Ovary (tissue), 9 donors: ENCODE measurements around the gene SERPINH1. TPM values are rescaled to one million over a fixed set of nuclear protein-coding genes. Genes with fewer than 3 reads are reported as not detected.

ENCODE experiments used
- DNase-seq, 5 donors: peaks; one replicate each; pipeline ENCODE4 v3.0.0-alpha.2; 2019 to 2020
- H3K27ac ChIP-seq, 2 donors: fragments of 200-600 bp; one replicate each; pipeline versions ENCODE4 v1.5.1 to v1.8.0; 2019 to 2022
- H3K27me3 ChIP-seq: fragments of 200-600 bp; one replicate; pipeline ENCODE4 v1.8.0; 2022
- H3K36me3 ChIP-seq: fragments of 200-600 bp; sonication (generic); one replicate; pipeline ENCODE4 v1.5.1; 2019
- H3K4me1 ChIP-seq: one replicate; pipeline ENCODE4 v1.8.1; 2013; ENCODE audit warnings: mild to moderate bottlenecking, moderate library complexity; ENCODE audit not compliant: insufficient read depth
- H3K4me3 ChIP-seq: fragments of 200-600 bp; sonication (generic); one replicate; pipeline ENCODE4 v1.5.1; 2017
- H3K9me3 ChIP-seq, 2 donors: fragments of 200-600 bp in 1 of 2; sonication (generic) in 1 of 2; one replicate each; pipeline versions ENCODE4 v1.5.1 to v1.8.1; 2013 to 2019; ENCODE audit warnings: mild to moderate bottlenecking in 1 of 2, moderate library complexity in 1 of 2
- EP300 ChIP-seq: sonication (generic); formaldehyde crosslinking; IDR thresholded peaks from one replicate; pipeline ENCODE4 v1.6.1; 2017; ENCODE audit warnings: antibody characterized with exemption
- POLR2A ChIP-seq: fragments of 450-650 bp; IDR thresholded peaks from one replicate; pipeline ENCODE4 v1.6.1; 2017; ENCODE audit warnings: antibody characterized with exemption, mild to moderate bottlenecking, moderate library complexity
- WGBS, 3 donors: extraction: QIAGEN DNeasy Blood & Tissue Kit in 1 of 3; methylation state at CpG; one replicate each; pipeline versions ENCODE4 v1.1.5 to v1.1.7; 2013 to 2017; 5-methylcytosine and 5-hydroxymethylcytosine counted together
- intact Hi-C, 4 donors: fragments of 100-400 bp; cut with DNase I; formaldehyde crosslinking; loops; one replicate each; pipeline versions ENCODE4 v1.11.0 to v1.15.1; 2022 to 2023
- polyA plus RNA-seq, 2 donors: library from polyadenylated mRNA; stranded (reverse); fragments of 200-250 nt in 1 of 2; fragments of 350-450 nt in 1 of 2; fragmentation: Illumina TruSeq in 1 of 2; extraction: RNeasy Lipid Tissue Mini Kit (QIAGEN cat#74804) in 1 of 2; gene quantifications; one replicate each; pipeline ENCODE4 v1.2.3, GENCODE V29; 2013 to 2014
- total RNA-seq, 7 donors: library from RNA; depleted of rRNA in 2 of 7; stranded (reverse); fragments of >200 nt in 2 of 7; fragmentation: NEBNext Ultra II Directional in 3 of 7; extraction: Animal tissue kit (Norgen Biotek cat#: 25700) in 3 of 7; gene quantifications; one replicate each; pipeline versions ENCODE4 v1.1.0 to v1.2.4, GENCODE V29; 2016 to 2023
- TF ChIP-seq, protein P1 (sequence below), 3 donors: fragments of 450-650 bp in 2 of 3; fragments of 200-600 bp in 1 of 3; IDR thresholded peaks; one replicate each; pipeline versions ENCODE4 v1.5.1 to v1.8.0; 2016 to 2022; ENCODE audit warnings: antibody characterized with exemption in 3 of 3, mild to moderate bottlenecking in 1 of 3
- donor health status: DM: no; HTN: no; CAD: no; lungs with moderate emphysema.
- donor health status: DM: no; HTN: no; CAD: no.
- donor health status: Bipolar disorder and iron deficiency.
- donor health status: DM: yes; HTN: yes; CAD: no.
- donor health status: DM: no; HTN: no; CAD: no.
- donor health status: DM: yes; HTN: yes; CAD: no.

The SERPINH1 gene
- total and polyA plus RNA-seq, 9 donors: 122 to 289 (median 183) TPM

DNA sequence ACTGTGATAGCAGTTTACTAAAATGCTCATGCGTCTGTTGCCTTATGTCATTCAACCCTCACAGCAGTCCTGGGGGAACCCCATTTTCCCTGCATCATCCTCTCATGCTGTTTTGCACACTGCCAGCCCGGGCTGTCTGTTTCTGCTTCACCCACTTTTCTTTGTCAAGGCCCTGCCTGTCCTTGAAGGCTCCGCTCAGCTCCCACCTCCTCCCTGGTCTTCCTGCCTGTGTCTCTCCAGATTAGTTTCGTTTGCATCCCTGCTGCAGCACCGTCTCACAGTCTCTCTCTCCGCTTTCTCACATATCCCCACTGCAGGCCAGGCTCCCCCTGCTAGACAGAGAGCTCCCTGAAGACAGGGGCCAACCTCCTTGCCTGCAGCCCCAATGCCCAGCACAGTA, 29.9 kb downstream of the SERPINH1 start:
- DNase-seq: no peak
- no peak overlapping the region for H3K27ac ChIP-seq
- no peaks in the 10 kb centered on the region for H3K27me3 ChIP-seq
- intact Hi-C loops: no loop called here
- H3K4me3 ChIP-seq: no peak overlapping the region
- H3K4me1 ChIP-seq: no peaks in the 10 kb centered on the region
- no peak for TF ChIP-seq EP300
- TF ChIP-seq, protein P1, sequence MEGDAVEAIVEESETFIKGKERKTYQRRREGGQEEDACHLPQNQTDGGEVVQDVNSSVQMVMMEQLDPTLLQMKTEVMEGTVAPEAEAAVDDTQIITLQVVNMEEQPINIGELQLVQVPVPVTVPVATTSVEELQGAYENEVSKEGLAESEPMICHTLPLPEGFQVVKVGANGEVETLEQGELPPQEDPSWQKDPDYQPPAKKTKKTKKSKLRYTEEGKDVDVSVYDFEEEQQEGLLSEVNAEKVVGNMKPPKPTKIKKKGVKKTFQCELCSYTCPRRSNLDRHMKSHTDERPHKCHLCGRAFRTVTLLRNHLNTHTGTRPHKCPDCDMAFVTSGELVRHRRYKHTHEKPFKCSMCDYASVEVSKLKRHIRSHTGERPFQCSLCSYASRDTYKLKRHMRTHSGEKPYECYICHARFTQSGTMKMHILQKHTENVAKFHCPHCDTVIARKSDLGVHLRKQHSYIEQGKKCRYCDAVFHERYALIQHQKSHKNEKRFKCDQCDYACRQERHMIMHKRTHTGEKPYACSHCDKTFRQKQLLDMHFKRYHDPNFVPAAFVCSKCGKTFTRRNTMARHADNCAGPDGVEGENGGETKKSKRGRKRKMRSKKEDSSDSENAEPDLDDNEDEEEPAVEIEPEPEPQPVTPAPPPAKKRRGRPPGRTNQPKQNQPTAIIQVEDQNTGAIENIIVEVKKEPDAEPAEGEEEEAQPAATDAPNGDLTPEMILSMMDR (IDR thresholded peaks at IDR 0.05): no peak
- TF ChIP-seq POLR2A: no peak
- H3K9me3 ChIP-seq: no peaks in the 10 kb centered on the region
- WGBS, 3 donors: 54 to 73% (median 70%) methylated on average over 6 of the region's 6 CpGs
- no peaks in the 10 kb centered on the region for H3K36me3 ChIP-seq

GRCh38 chr11:75592715-75593114, 30.7 kb downstream of the SERPINH1 start:
- 85 to 91% (median 91%) methylated on average over 2 of the region's 2 CpGs for WGBS, 3 donors
- Histone ChIP-seq H3K36me3 (no peaks in the 10 kb centered on the region), H3K4me1 (no peaks in the 10 kb centered on the region), H3K27ac (no peak overlapping the region), H3K27me3 (no peaks in the 10 kb centered on the region), H3K9me3 (no peaks in the 10 kb centered on the region), H3K4me3 (no peak overlapping the region)
- TF ChIP-seq POLR2A: no peak
- TF ChIP-seq EP300: no peak
- TF ChIP-seq, protein P1 (IDR thresholded peaks at IDR 0.05): no peak
- intact Hi-C loops: no loop called here
- no peak for DNase-seq

DNA sequence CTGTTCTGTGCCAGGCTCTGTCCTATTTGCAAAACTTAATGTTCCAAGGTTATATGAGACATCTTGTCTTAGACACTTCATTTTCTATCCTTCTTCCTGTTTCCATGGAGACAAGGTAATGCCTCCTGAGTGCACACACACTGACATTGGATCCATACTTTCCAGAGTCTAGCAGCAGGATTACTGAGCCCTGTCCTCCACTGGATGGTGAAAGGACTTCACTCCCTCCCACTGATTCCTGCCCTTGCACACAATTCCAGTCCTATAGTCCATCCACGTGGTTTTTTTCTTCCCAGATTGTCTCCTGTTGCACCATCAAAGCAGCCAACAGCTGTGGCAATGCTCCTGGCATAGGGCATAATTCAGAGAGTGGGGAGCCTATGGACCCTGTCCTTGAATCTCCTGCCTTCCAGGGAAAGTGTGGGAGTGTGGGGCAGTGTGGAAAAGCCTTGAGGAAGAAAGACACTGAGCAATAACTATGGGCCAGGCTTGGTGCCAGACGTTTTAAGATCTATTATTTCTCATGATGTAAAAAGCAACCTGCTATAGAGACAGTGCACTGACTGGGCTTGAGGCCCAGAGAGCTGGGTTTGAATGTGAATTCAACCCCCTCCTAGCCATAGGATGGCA, 31.3 kb downstream of the SERPINH1 start:
- H3K27me3 ChIP-seq: no peaks in the 10 kb centered on the region
- no peak for DNase-seq
- H3K9me3 ChIP-seq: no peaks in the 10 kb centered on the region
- no peaks in the 10 kb centered on the region for H3K4me1 ChIP-seq
- WGBS, 3 donors: 13 to 23% (median 16%) methylated on average over 2 of the region's 2 CpGs
- no peak overlapping the region for H3K4me3 ChIP-seq
- intact Hi-C loops: no loop called here
- TF ChIP-seq EP300 (no peak), POLR2A (no peak)
- TF ChIP-seq, protein P1 (IDR thresholded peaks at IDR 0.05): no peak
- no peak overlapping the region for H3K27ac ChIP-seq
- no peaks in the 10 kb centered on the region for H3K36me3 ChIP-seq

DNA sequence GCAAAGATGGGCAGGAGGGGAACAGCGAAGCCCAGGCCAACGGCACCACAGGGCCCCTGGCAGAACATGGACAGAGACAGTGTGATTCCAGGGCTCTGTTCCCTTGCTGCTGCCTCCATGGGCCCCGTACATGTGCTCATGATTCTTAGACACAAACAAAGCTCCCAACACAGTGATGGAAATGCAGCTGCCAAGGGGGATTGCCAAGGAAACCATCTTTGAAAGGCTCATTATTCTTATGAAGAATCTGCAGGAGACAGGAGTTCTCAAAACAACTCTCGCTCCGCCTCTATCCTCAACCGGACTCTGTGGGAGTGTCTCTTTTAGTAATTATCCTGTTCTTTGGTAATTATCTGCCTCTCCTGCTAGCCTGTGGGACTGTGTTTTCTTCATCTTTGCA, 32.2 kb downstream of the SERPINH1 start:
- no peak overlapping the region for H3K27ac ChIP-seq
- H3K4me1 ChIP-seq: no peaks in the 10 kb centered on the region
- H3K27me3 ChIP-seq: no peaks in the 10 kb centered on the region
- no peaks in the 10 kb centered on the region for H3K9me3 ChIP-seq
- H3K36me3 ChIP-seq: no peaks in the 10 kb centered on the region
- DNase-seq: no peak
- intact Hi-C loops: no loop called here
- no peak for TF ChIP-seq EP300
- TF ChIP-seq POLR2A: no peak
- TF ChIP-seq, protein P1 (IDR thresholded peaks at IDR 0.05): no peak
- WGBS, 3 donors: 53 to 59% (median 59%) methylated on average over 6 of the region's 6 CpGs
- H3K4me3 ChIP-seq: no peak overlapping the region
